HS-27A (cell line): ENCODE results near the gene ARHGEF2.

Experiments
- DNase-seq: peaks from one replicate; pipeline ENCODE4 v3.0.0-alpha.2; 2012; ENCODE audit warnings: low read depth, missing footprints

The ARHGEF2 gene

GRCh38 chr1:155911156-155912055, 66.9 kb downstream of the ARHGEF2 start, which contains the start of gene RIT1:
RIT1 (minus strand) TSS chr1:155911349; CDS start chr1:155910761, 588 bp downstream.
- DNase-seq, result no peak

GRCh38 chr1:155910621-155911121, 67.7 kb downstream of the ARHGEF2 start:
- no peak for DNase-seq

GRCh38 chr1:155909894-155910293, 68.5 kb downstream of the ARHGEF2 start:
- no peak for DNase-seq

- no peak for DNase-seq
Observed at GRCh38 chr1:155904261-155904660, 74.1 kb downstream of the ARHGEF2 start.

GRCh38 chr1:155900161-155900560, 78.2 kb downstream of the ARHGEF2 start:
- no peak for DNase-seq

GRCh38 chr1:155899683-155900082, 78.7 kb downstream of the ARHGEF2 start:
- no peak for DNase-seq

- no peak for DNase-seq
Observed at GRCh38 chr1:155898888-155899287, 79.5 kb downstream of the ARHGEF2 start.

- DNase-seq, result no peak
Observed at GRCh38 chr1:155897746-155898145, 80.6 kb downstream of the ARHGEF2 start.
